Activated CD4-positive, CD25-positive, alpha-beta regulatory T cell treated with anti-CD3 and anti-CD28 coated beads, Interleukin-2, amount 50 U/mL, for 72 hours (primary cell): Measurements from ENCODE around the gene SUGCT.

Source experiments
- DNase-seq: peaks from one replicate; pipeline ENCODE4 v3.0.0; 2021

The SUGCT gene

GRCh38 chr7:40541336-40541735 is 406.5 kb downstream of the SUGCT start:
- DNase-seq: no peak

- no peak for DNase-seq
These were observed 408.4 kb downstream of the SUGCT start for GRCh38 chr7:40542982-40543741.

DNA sequence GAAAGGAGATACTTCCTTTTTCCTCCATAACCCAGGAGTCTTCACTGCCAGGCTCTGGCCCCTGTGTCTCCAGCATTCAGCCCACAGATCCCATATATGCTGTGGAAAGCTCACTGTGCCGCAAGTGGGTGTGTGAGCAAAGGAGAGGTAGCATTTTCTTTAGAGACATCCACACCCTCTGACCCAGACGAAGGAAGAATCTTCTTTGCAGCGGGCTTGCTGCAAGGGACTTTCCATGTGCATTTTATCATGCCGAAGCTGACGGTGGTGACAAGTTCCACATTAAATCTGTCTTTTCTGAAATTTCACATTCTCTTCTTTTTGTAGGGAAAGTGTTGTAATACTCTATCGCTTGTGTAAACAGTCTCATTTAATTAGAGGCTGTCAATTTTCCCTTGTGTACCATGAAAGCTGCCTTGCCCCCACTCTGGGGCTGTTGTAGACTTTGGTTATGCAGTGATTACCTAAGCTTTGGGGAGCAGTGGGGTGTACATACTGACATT is 409.5 kb downstream of the SUGCT start:
- DNase-seq: no peak

GRCh38 chr7:40544871-40545303 is 410.1 kb downstream of the SUGCT start:
- DNase-seq: no peak

DNA sequence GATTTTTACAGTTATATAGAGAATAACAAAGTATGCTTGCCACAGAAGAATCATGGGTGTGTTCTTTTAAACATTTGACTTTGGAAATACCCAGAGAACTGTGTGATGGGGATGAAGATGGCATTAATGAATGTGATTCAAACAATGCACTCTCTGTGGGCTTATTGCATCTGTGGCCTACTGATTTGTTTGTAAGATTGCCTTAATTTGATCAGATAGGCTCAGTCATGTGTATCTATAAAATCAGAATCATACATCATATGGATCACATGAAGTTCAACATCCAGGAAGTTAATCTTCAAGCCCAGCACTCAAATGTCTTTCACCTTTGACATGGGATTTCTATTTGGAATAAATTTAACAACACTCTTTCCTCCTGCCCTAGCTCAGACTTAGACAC is 410.9 kb downstream of the SUGCT start:
- no peak for DNase-seq

GRCh38 chr7:40546616-40547501 is 412.1 kb downstream of the SUGCT start:
- DNase-seq: no peak

DNA sequence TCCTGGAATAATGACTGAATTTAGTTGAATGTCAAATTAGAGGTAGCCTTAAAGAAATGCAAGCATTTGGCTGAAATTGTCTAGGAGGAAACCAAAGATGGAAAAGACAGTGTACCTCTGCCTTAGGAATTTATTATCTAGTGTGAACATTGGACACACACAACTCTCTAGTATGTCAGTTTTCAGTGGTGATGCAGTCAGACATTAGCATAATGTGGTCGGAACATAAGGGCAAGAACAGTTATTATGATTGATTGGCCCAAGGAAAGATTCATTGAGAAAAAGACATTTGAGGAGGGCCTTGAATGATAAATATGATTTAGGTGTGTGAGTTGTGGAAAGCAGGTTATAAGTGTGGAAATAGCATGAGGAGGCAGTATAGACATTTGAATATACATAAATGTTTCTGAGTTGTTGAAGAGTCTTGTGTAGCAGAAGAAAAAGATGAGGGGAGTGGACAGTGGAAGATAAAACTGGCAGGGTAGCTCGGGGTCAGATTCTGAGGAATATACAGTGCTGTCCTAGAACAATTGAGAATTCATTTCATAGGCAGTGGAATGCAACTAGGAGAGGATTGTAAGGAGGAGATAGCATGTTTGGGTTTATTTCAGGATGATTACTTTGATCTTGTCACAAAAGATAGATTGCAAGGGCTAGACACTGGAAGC is 414.7 kb downstream of the SUGCT start:
- DNase-seq: no peak

GRCh38 chr7:40551685-40552576 is 417.1 kb downstream of the SUGCT start:
- DNase-seq: no peak

DNA sequence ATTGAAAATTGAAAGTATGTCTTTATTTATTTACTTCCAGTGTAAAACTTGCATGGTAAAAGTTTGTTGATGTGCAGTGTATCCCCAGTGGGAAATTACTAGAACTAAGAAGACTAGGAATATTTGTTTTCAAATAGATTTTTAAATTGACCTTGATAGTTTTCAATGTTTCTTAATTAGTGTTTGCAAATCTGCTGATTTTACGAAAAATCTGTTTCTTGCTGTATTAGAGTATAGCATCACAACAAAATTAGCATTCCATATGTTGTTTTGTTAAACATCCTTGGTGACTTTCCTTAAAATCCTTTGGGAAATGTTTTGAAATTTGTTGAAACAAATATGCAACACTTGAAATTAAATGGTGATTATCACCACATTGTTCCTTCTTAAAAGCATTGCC is 425.9 kb downstream of the SUGCT start:
- no peak for DNase-seq

GRCh38 chr7:40566879-40567278 is 432.1 kb downstream of the SUGCT start:
- DNase-seq: no peak

GRCh38 chr7:40569326-40569725 is 434.5 kb downstream of the SUGCT start:
- no peak for DNase-seq

- no peak for DNase-seq
These were observed 435.4 kb downstream of the SUGCT start for GRCh38 chr7:40570223-40570622.

GRCh38 chr7:40571796-40572195 is 437.0 kb downstream of the SUGCT start:
- no peak for DNase-seq

DNA sequence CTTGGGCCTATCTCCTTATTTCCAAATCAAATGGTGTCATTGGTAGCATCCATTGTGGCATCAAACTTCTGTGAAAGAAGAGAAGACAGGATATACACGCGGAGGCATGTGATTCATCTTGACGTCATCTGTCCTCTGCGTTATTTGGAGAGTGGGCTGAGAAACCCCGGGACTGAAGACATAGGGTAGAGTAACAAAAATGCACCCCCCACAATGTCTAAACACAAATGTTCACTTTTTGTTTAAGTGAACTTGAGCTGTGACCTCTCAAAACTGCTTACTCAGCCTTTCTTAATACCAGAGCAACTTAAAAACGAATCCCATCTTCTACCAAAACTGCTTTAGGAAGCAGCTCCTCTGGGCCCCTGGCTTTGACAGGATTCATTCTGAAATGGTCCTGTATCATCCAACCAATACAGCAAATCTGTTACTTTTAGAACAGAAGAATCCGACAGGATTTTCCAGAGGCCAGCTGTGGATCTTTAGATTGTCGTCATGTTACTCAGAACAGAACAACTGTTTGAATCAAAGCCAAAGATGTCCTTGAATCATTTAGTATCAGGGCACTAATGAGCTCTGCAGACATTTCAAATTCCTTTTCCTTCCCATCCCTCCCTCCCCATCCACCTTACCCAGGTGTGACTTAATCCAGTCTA is 438.1 kb downstream of the SUGCT start:
- no peak for DNase-seq

DNA sequence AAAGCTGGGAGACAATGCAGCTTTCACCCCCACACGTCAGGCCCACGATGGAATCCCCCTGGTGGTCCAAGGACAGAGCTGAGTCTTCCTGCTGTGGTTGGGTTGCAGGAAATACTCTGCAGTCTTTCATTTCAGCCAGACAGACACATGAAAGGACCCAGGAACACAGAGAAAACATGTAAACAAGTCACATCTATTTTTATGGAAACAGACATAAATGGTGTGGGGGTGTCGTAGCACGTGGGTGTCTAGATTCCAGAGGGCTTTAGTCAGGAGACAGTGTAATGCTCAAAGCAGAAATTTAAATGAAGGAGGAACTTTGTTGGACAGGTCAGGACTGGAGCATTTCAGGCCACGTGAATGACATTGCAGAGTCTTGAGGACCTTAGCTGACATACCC is 444.6 kb downstream of the SUGCT start:
- DNase-seq: no peak

- no peak for DNase-seq
These were observed 446.0 kb downstream of the SUGCT start for GRCh38 chr7:40580776-40581175.

DNA sequence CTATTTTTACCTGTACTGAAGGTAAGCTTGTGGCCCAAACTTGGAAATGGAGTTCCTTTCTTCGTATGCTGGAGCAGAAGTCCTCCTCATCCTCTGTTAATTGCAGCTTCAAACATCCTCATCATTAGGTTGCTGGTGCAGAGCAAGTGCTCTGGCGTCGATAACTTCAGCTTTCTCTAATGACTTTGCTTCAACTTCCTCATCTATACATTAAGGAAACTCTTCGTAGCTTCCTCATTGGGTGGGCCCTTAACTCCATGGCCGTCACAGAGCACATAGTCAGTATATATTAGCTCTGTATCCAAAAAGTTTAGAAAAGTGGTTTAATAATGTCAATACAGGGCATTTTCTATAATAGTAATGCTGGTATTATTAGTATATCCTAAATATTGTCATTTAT is 447.7 kb downstream of the SUGCT start:
- no peak for DNase-seq

DNA sequence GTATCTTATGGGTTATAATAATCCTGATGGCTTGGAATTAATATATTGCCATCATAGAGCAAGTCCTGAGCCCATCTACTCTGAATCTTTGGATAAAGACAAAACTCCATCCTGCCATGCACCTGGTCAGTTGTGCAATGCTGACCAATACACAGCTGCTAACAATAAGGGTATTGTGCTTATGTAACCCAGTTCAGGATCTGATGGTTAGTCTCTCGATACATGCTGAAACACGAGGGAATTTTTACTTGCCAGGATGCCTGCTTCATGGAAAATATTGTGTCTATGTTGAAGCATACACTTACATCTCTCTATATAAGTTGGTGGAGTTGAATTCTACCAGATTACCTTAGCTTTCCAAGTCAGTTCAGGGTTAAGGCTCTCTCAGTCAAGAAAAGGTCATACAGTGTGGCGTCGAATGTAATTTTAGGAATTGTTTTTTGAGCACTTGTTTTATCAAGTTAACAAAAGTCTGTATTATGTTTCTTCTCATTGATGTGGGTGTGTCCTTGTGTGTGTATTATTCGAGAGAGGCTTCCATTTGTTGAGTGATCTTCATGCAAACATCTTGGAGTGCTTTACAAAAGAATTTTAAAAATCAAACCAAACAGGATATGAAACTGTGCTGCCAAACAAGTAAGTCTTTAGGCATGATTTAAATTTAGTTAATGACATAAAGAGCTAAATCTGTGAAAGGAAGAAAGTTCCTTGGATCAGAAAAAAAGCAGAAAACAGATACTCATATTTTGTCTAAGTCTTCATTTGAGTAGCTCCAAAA is 449.1 kb downstream of the SUGCT start:
- no peak for DNase-seq

DNA sequence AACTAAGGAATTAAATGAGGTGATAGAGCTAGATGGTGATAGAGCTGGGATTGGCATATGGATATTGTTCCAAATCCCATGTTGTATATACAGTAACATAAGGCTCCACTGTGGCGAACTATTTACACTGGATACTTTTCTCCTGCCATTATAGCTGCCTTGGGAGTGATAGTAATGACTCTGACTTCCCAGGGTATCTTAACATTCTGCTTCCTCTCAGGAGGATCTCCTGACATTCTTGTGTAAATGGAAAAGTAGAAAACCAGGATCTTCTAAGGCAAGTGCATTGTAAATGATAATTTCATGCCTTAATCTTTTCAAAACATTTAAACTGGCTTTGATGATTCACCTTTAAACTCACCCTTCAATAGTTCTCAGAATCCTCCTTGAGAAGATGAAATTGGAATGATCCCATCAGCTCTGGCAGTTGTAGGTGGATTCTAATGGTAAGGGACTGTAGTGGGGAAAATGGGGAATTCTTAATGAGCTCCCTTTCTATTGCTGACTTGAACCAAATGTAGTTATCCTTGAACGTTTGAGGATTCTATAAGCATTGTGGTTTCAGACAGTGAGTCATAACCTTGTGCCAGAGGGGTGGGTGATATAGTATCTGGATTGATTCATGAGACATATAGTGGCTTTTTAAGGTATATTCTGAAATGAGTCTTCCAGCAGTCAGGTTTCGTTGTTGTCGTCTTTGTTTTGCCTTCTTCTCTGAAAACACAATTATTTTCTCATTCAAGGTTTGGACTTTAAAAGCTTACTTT is 450.0 kb downstream of the SUGCT start:
- no peak for DNase-seq

DNA sequence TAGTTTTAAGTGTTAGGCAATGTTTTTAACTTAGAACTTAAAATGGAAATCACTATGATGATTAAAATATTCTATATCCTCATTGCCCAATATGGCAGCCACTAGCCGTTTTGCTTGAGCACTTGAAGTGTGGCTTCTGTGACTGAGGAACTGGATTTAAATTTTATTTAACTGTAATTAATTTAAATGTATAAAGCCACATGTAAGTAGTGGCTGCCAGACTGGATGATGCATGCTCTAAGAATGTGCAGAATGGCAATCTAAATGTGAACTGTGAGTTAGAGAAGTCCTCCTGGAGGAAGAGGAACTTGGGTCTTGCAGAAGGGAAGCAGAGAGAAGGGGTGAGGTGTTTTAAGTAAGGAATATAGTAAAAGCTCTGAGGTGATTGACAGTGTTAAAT is 451.4 kb downstream of the SUGCT start:
- no peak for DNase-seq
